GM19238 (cell line): ENCODE results near the gene AP4S1.

Source experiments
- DNase-seq: peaks from one replicate; pipeline ENCODE4 v3.0.0; 2011; ENCODE audit warnings: low spot score; ENCODE audit not compliant: insufficient read length

AP4S1 gene

DNA sequence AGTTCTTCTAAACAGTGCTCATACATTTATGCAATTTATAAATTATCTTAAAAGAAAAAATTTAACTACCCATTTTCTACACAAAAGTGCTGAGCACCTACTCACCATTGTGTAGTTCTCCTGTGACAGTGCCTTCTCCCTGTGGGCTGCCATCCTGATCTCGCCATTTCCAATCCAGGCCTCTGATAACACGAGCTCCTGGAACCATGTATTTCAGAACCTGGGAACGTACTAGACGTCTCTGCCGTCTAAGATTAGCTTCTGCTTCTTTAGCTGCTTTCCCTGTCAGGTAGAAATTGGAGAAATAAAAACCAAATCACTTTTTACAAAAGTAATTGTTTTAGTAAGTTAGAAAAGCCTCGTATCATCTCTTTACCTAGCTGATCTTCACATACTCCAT is 107.7 kb downstream of the AP4S1 start:
- DNase-seq, result no peak

DNA sequence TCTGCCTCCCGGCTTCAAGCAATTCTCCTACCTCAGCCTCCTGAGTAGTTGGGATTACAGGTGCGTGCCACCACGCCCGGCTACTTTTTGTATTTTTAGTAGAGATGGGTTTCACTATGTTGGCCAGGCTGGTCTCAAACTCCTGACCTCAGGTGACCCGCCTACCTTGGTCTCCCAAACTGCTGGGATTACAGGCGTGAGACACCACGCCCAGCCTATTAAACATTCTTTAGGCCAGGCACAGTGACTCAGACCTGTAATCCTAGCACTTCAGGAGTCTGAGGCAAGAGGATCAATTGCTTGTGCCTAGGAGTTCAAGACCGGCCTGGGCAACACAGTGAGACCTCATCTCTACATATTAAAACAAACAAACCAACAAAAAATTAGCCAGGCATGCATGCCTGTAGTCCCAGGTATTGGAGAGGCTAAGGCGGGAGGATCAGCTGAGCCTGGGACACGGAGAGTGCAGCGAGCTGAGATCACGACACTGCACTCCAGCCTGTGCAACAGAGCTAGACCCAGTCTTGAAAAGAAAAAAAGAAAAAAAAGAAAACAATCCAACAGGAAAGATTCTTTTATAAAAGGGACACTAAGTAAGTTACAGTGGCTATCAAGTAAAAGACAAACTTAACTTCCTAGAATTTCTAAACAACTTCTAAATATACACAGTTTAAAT is 111.9 kb downstream of the AP4S1 start:
- DNase-seq, result no peak

DNA sequence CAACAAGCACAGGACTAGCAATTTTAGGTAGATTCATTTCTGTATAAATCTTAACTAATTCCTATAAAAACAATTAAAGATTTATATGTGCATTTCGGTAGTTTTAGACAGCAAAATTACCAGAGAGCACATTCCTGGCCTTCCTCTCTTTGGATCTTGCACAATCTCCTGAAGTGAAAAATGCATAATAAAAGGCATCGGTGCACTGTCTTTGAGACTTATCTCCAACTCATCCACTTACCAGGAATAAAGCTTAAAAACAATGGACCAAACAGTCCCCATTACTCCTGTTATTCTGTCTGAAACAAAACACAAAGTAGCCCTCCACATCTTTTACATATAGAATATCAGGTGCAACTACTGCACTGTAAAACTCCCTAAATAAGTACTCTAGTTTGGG is 112.9 kb downstream of the AP4S1 start:
- DNase-seq, result no peak

DNA sequence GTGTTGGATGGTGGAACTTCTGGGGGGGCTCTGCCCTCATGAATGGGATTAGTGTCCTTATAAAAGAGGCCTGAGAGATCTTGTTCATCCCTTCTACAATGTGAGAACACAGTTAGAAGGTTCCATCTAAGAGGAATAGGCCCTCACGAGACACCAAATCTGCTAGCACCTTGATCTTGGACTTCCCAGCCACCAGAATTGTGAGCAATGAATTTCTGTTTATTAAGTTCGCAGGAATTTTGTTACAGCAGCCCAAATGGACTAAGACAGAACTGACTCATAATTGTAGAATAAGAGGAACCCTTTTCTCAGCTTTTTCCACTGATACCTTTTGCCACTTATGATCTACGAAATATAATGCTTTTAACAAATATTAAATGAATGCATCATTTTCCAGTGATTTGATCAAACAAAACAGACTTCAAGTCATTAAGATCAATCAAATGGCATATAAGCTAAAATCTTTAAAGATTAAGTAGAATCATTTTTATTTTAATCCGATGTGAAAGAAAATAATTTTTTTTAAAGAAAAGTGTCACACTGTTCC is 113.9 kb downstream of the AP4S1 start:
- DNase-seq, result no peak

DNA sequence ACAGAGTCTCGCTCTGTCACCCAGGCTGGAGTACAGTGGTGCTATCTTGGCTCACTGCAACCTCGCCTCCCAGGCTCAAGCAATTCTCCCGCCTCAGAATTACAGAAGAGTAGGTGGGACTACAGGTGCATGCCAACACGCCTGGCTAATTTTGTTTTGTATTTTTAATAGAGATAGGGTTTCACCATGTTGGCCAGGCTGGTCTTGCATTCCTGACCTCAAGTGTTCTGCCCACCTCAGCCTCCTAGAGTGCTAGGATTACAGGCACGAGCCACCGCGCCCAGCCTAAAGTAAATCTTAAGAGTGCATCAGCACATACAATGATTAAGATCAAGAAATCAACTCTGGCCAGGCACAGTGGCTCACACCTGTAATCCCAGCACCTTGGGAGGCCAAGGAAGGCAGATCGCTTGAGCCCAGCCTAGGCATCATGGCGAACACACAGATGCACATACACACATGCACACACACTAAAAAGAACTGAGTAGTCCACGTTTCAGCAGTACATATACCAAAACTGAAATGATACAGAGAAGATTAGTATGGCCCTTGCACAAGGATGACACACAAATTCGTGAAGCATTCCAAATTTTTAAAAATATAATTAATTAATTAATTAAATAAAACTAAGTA is 117.1 kb downstream of the AP4S1 start:
- no peak for DNase-seq
